ENCODE results near the gene ALOXE3. TPM values are rescaled to one million over a fixed set of nuclear protein-coding genes. Genes with fewer than 3 reads are reported as not detected.

Gene ALOXE3
- total and polyA plus RNA-seq, 4 donors: not detected

DNA sequence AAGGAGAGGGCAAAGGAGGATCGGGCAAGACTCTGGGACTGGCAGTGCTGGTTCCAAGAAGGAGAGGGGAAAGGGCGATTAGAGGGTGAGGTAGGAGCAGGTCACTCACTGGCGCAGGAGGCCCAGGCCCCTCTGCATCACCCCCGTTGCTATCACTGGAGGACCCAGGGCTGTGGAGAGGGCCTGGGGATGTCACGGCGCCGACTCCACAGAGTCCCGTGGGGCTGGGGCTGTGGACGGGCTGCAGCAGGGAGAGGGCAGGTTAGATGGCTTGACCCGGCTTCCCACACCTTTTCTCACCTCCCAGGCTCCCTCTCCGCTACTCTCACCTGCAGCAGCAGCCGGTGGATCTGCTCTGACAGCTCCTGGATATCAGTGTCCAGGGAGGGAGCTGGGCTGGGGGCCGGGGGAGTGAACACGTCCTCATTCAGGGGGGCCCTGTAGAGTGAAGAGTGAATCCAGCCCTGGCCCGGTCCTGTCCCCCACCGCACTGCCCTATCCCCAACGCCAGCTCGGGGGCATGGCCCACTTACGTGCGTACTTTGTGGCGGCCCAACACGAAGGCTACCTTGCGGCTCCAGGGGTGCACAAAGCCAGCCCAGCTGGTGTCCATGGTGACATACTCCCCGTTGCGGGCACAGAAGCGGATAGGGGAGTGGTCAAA lies 29.0 kb upstream of the ALOXE3 start:
- no peaks in the 10 kb centered on the region for H3K27me3 ChIP-seq (ENCODE audit: control insufficient read depth in 4 of 4, insufficient read depth in 4 of 4, low read length in 3 of 4)
- TF ChIP-seq ZBTB33 (IDR thresholded peaks at IDR 0.05) (no peak), REST (IDR thresholded peaks at IDR 0.05) (no peak), FOXA1 (IDR thresholded peaks at IDR 0.05) (no peak), SP1 (IDR thresholded peaks at IDR 0.05) (no peak), CTCF (IDR thresholded peaks at IDR 0.05; ENCODE audit: low read depth, low read length, missing input control) (no peak), NR2F2 (IDR thresholded peaks at IDR 0.05) (no peak), TAF1 (conservative IDR thresholded peaks at IDR 0.05) (no peak), FOXA2 (IDR thresholded peaks at IDR 0.05) (no peak), EGR1 (IDR thresholded peaks at IDR 0.05; ENCODE audit: low read depth in 2 of 2) (no peak), HNF4G (IDR thresholded peaks at IDR 0.05) (no peak), GABPA (IDR thresholded peaks at IDR 0.05 in 1 of 2, conservative IDR thresholded peaks at IDR 0.05 in 1 of 2) (no peak), HNF4A (conservative IDR thresholded peaks at IDR 0.05) (no peak), ATF3 (IDR thresholded peaks at IDR 0.05) (no peak), YY1 (IDR thresholded peaks at IDR 0.05) (no peak), RXRA (IDR thresholded peaks at IDR 0.05) (no peak)
- TF ChIP-seq, protein P1, sequence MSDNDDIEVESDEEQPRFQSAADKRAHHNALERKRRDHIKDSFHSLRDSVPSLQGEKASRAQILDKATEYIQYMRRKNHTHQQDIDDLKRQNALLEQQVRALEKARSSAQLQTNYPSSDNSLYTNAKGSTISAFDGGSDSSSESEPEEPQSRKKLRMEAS (IDR thresholded peaks at IDR 0.05): no peak
- peaks cover 51 to 79% (median 67%) of the 10 kb centered on the region in 4 donors for H3K36me3 ChIP-seq (ENCODE audit: control insufficient read depth in 4 of 4, insufficient read depth in 3 of 4, low read depth in 1 of 4, low read length in 3 of 4)
- 91% methylated on average over 26 of the region's 26 CpGs for WGBS
- H3K4me1 ChIP-seq (ENCODE audit: control insufficient read depth in 4 of 4, insufficient read depth in 4 of 4, low read length in 3 of 4): peaks cover 6 to 19% (median 12%) of the 10 kb centered on the region in 4 donors
- H3K4me3 ChIP-seq (ENCODE audit: low read depth in 1 of 3, low read length in 3 of 3): no peak overlapping the region
- H3K9me3 ChIP-seq (ENCODE audit: control insufficient read depth in 4 of 4, low read length in 3 of 4): no peaks in the 10 kb centered on the region
- H3K9ac ChIP-seq (ENCODE audit: low read depth in 1 of 2, low read length in 2 of 2): no peak overlapping the region
- H3K27ac ChIP-seq (ENCODE audit: low read depth in 1 of 2, low read length in 2 of 2): no peak overlapping the region
- no peak for DNase-seq (ENCODE audit: low spot score)

All from liver (tissue), 9 donors.